ENCODE results near the gene FGFRL1. TPM values are rescaled to one million over a fixed set of nuclear protein-coding genes. Genes with fewer than 3 reads are reported as not detected.
A peak's percentile ranks its signal among the peaks of the same experiment; 100 is the strongest.

FGFRL1 gene
- total RNA-seq, 1 experiment from 2014 or later, result 26.1 TPM

GRCh38 chr4:1010395-1011021 is 918 bp upstream of the FGFRL1 start:
- TF ChIP-seq CTCF (conservative IDR thresholded peaks at IDR 0.05), result no peak
- H2BK5ac ChIP-seq (ENCODE audit: insufficient read length, low read length), result no peak overlapping the region
- H3K56ac ChIP-seq (ENCODE audit: insufficient read length, low read depth, low read length), result no peak overlapping the region
- H3K27ac ChIP-seq (ENCODE audit: insufficient read length, low read depth, low read length), result no peak overlapping the region
- H3K36me3 Mint-ChIP-seq (ENCODE audit: insufficient read depth in 1 of 3, low read depth in 3 of 3), result peaks cover 0 to 4% (median 0%) of the 10 kb centered on the region in 3 experiments; a peak in 2 of 7 replicates
- H3K14ac ChIP-seq (ENCODE audit: insufficient read depth, low read length), result no peak overlapping the region
- H3K9me3 Mint-ChIP-seq, result peaks cover 3 to 13% of the 10 kb centered on the region in 2 experiments; a peak in 4 of 5 replicates
- H3K18ac ChIP-seq (ENCODE audit: insufficient read length, low read depth, low read length), result no peak overlapping the region
- no peak overlapping the region for H4K91ac ChIP-seq (ENCODE audit: insufficient read length, low read depth, low read length)
- H2BK20ac ChIP-seq (ENCODE audit: low read depth, low read length, poor library complexity, severe bottlenecking), result no peak overlapping the region
- no peak overlapping the region for H3K23ac ChIP-seq (ENCODE audit: insufficient read length, low read depth, low read length)
- H4K20me1 ChIP-seq (ENCODE audit: control insufficient read depth, insufficient read depth, insufficient read length), result no peaks in the 10 kb centered on the region
- H2BK12ac ChIP-seq (ENCODE audit: insufficient read length, low read depth, low read length), result no peak overlapping the region
- no peak overlapping the region; a peak in 1 of 7 replicates for H3K27ac Mint-ChIP-seq
- H2BK15ac ChIP-seq (ENCODE audit: low read depth, low read length), result no peak overlapping the region
- peaks cover 14% of the 10 kb centered on the region for H3K23me2 ChIP-seq (ENCODE audit: insufficient read length, low read depth, low read length, poor library complexity, severe bottlenecking)
- H3K4me1 ChIP-seq (ENCODE audit: insufficient read depth, low read length), result no peaks in the 10 kb centered on the region
- H3K79me1 ChIP-seq (ENCODE audit: insufficient read depth, low read depth, low read length, poor library complexity, severe bottlenecking), result no peaks in the 10 kb centered on the region
- no peaks in the 10 kb centered on the region for H3K79me2 ChIP-seq (ENCODE audit: insufficient read depth, low read length)
- no peak overlapping the region for H2AFZ ChIP-seq (ENCODE audit: low read length)
- H3K9me3 ChIP-seq (ENCODE audit: control insufficient read depth, low read depth, low read length), result no peaks in the 10 kb centered on the region
- H3K4me1 Mint-ChIP-seq, result peaks cover 11 to 12% of the 10 kb centered on the region in 2 experiments
- H3K4ac ChIP-seq (ENCODE audit: low read depth, low read length), result no peak overlapping the region
- no peak overlapping the region for H4K5ac ChIP-seq (ENCODE audit: insufficient read length, low read depth, low read length)
- H3K27me3 ChIP-seq (ENCODE audit: insufficient read depth, low read length), result peaks cover 22% of the 10 kb centered on the region; the same call in 1 of the 2 replicates
- no peak overlapping the region for H2BK120ac ChIP-seq (ENCODE audit: low read depth, low read length, poor library complexity, severe bottlenecking)
- WGBS (ENCODE audit: extremely low coverage, insufficient read length, low lambda C conversion rate), result no CpG with 5 or more reads among the region's 36 CpGs
- H3T11ph ChIP-seq (ENCODE audit: low read length), result no peak overlapping the region
- no peak overlapping the region for H3K9ac ChIP-seq (ENCODE audit: extremely low read depth, insufficient read length, low read length)
- peak; percentile 62 for DNase-seq
- peak overlapping the region; percentile 69 for H3K4me2 ChIP-seq (ENCODE audit: insufficient read depth, insufficient read length, low read length)
- no peak overlapping the region for H4K8ac ChIP-seq (replicated peaks; ENCODE audit: insufficient read length, low read depth, low read length)
- no peak overlapping the region for H2AK5ac ChIP-seq (ENCODE audit: insufficient read length, low read length)
- H3K27me3 Mint-ChIP-seq (ENCODE audit: low read depth), result peaks cover 48% of the 10 kb centered on the region
- H3K4me3 Mint-ChIP-seq, result peak overlapping the region; percentile 54 to 76

Data from H9 (cell line).